Measurements from ENCODE around the gene KCNT2. TPM values are rescaled to one million over a fixed set of nuclear protein-coding genes. Genes with fewer than 3 reads are reported as not detected.
A peak's percentile ranks its signal among the peaks of the same experiment; 100 is the strongest.

Gene KCNT2
- total and polyA plus RNA-seq, 10 donors = 0.04 to 1.2 (median 0.99) TPM

DNA sequence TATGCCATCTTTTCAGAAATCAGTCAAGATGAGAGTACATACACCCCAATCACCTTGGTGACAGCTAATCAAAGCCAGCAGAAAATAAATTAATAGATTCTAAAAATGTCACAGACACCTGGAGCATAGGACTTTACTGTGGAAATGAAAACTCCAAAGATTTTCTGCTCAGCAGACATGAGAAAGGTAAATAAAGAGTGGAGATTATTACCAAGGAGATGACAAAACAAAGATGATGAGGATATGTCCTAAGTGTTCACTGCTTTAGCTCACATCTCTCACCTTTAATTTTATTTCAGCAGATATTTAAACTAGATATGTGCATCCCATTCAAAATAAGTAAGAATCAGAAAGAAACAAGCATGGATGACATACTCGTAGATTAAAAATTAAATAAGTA lies 14.8 kb upstream of the KCNT2 start:
- Histone ChIP-seq H3K4me3 (no peak overlapping the region), H3K36me3 (no peaks in the 10 kb centered on the region), H3K4me1 (no peaks in the 10 kb centered on the region), H3K9me3 (peaks cover 0 to 11% (median 2%) of the 10 kb centered on the region in 8 donors), H3K27me3 (replicated peaks in 1 of 7) (no peaks in the 10 kb centered on the region), H3K27ac (no peak overlapping the region)
- 81 to 96% (median 86%) methylated on average over 1 of the region's 1 CpG for WGBS, 5 donors
- TF ChIP-seq CTCF (IDR thresholded peaks at IDR 0.05 in 8 of 11, conservative IDR thresholded peaks at IDR 0.05 in 3 of 11) (no peak), POLR2A (IDR thresholded peaks at IDR 0.05) (no peak), POLR2AphosphoS5 (IDR thresholded peaks at IDR 0.05) (no peak)
- intact Hi-C loops (cut with DNase I; ENCODE audit: low total_unique reads) = no loop called here
- DNase-seq = no peak

DNA sequence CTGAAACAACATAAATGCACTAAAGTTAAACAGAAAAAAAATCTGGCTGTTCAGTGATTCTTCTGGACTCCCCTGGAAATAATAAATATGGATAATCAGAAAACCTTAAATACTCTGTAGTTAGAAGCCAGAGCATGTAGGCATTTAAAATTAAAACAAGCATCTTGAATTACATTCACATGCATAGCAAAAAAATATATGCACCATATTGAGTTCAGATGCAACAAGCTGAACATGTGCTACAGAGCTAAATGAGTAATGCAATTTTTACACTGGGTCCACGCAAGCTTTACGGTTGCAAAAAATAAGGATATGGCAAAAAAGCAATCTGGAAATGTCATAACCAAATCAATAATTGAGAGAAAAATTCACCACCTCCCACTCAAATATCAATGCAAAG lies 11.5 kb upstream of the KCNT2 start:
- Histone ChIP-seq H3K9me3 (no peaks in the 10 kb centered on the region), H3K36me3 (no peaks in the 10 kb centered on the region), H3K27me3 (replicated peaks in 1 of 7) (no peaks in the 10 kb centered on the region), H3K27ac (no peak overlapping the region), H3K4me1 (no peaks in the 10 kb centered on the region), H3K4me3 (no peak overlapping the region)
- WGBS, 5 donors = 94 to 98% (median 97%) methylated on average over 2 of the region's 2 CpGs
- TF ChIP-seq CTCF (IDR thresholded peaks at IDR 0.05 in 8 of 11, conservative IDR thresholded peaks at IDR 0.05 in 3 of 11) = no peak
- no peak for TF ChIP-seq POLR2AphosphoS5 (IDR thresholded peaks at IDR 0.05)
- TF ChIP-seq POLR2A (IDR thresholded peaks at IDR 0.05) = no peak
- no peak for DNase-seq
- intact Hi-C loops (cut with DNase I; ENCODE audit: low total_unique reads) = no loop called here

- TF ChIP-seq POLR2AphosphoS5 (IDR thresholded peaks at IDR 0.05) (no peak), POLR2A (IDR thresholded peaks at IDR 0.05) (no peak), CTCF (IDR thresholded peaks at IDR 0.05 in 8 of 11, conservative IDR thresholded peaks at IDR 0.05 in 3 of 11) (no peak)
- 67 to 85% (median 71%) methylated on average over 3 of the region's 3 CpGs for WGBS, 5 donors
- Histone ChIP-seq H3K4me3 (no peak overlapping the region), H3K4me1 (peaks cover 0 to 12% (median 0%) of the 10 kb centered on the region in 6 donors), H3K27ac (no peak overlapping the region), H3K36me3 (no peaks in the 10 kb centered on the region), H3K9me3 (no peaks in the 10 kb centered on the region), H3K27me3 (replicated peaks in 1 of 7) (peaks cover 0 to 33% (median 11%) of the 10 kb centered on the region in 7 donors)
- DNase-seq = no peak
- intact Hi-C loops (cut with DNase I; ENCODE audit: low total_unique reads) = no loop called here
Measured at GRCh38 chr1:196611873-196612272, 3.6 kb upstream of the KCNT2 start.

GRCh38 chr1:196609370-196609737 lies 1.1 kb upstream of the KCNT2 start:
- intact Hi-C loops (cut with DNase I; ENCODE audit: low total_unique reads) = no loop called here
- no peak for TF ChIP-seq CTCF (IDR thresholded peaks at IDR 0.05 in 8 of 11, conservative IDR thresholded peaks at IDR 0.05 in 3 of 11)
- no peak for TF ChIP-seq POLR2AphosphoS5 (IDR thresholded peaks at IDR 0.05)
- TF ChIP-seq POLR2A (IDR thresholded peaks at IDR 0.05) = no peak
- Histone ChIP-seq H3K27me3 (replicated peaks in 1 of 7) (peaks cover 0 to 48% (median 11%) of the 10 kb centered on the region in 7 donors), H3K4me3 (peak overlapping the region in 3 of 8 donors; percentile 40 to 60 (median 50)), H3K36me3 (no peaks in the 10 kb centered on the region), H3K27ac (peak overlapping the region in 5 of 8 donors; percentile 48 to 63 (median 51)), H3K4me1 (peaks cover 0 to 12% (median 0%) of the 10 kb centered on the region in 6 donors), H3K9me3 (no peaks in the 10 kb centered on the region)
- DNase-seq = no peak
- WGBS, 5 donors = 40 to 48% (median 45%) methylated on average over 10 of the region's 10 CpGs

All from spleen (tissue), 11 donors.